HG03378 (cell line): ENCODE results near the gene STAT5B.
"Not testable (repeated sequence)": the region's sequence is repeated elsewhere in the genome, so short reads cannot be mapped to it uniquely, and the experiment has no call there.

ENCODE experiments used
- ATAC-seq: cut with Tn5 transposase; IDR thresholded peaks from one replicate; pipeline ENCODE4 v1.9.1; 2021; ENCODE audit warnings: mild to moderate bottlenecking, moderate library complexity; ENCODE audit not compliant: unreplicated experiment

STAT5B gene

DNA sequence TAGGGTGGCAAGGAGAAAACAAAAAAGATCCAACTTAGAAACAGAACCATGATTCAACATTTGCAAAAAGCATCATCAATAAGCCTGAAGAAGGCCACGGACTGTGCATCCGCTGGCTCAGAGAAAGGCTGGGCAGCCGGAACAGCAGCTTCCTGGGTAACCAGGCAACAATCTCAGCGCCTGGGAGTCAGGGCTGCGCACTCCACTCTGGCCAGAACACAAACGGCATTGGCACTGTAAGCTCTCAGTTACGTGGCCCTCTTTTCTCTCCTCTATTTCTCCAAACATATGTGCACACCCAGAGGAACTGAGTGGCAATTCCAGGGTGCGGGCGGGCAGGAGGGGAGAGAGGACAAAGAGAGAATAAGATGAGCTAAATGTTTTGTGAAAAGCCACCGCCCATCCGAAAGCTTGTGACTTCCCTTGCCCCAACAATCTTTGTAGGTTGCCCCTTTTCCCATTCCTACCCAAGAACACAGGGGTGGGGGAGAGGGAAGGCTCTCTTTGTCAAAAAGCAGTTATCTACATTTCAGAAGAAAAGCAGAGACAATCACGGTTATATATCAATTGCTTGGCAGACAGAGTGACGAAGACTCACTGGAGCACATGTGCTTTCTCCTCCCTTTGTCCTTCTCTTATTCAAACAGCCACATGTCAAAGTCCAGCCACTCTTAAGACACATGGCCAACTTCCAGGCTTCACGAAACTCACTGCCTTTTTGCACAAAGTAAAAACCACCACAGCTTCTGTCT, 75.3 kb downstream of the STAT5B start:
- ATAC-seq = no peak

DNA sequence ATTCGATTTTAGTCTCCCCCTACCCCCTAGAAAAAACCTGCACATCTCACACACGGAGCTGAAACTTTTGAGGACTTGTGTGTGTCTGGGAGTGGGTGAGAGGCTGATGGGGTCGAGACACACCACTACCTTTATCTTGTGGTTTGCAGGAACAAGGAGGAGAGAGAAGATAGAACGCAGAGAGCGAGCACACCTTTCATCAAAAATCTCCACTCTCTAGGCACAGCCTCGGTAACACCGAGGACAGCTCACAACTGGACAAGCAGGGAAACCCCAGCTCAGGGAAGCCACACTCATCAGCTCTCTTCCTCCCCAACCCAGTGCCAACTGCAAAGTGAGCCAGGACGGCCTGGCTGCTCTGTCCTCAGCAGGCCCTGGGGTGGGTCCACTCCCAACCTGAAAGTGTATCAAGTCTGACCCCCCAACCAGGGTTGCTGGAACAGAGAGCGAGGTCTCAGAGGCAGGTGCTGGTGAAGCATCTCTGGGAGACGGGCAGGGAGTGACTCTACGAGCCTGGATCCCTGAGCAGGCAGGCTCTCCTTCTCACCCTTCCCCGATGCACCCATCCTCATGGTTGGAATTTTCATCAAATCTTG, 76.7 kb downstream of the STAT5B start:
- no peak for ATAC-seq

DNA sequence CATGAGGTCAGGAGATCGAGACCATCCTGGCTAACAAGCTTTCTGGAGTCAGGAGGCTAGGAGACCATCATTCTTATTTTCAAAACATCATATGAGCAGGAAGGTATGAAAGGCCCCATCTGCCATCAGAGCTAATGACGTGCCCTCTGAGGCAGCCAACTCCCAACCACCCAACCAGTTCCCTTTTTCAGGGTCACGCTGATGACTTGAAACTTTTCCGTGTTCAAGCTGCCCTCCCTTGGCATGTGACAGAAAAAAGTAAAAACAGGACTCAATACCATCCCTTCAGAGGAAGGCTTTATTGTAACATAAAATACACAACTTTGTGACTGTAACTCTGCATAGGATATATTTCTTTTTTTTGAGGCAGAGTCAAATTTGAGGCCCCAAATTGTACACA, 77.3 kb downstream of the STAT5B start:
- ATAC-seq = no peak

DNA sequence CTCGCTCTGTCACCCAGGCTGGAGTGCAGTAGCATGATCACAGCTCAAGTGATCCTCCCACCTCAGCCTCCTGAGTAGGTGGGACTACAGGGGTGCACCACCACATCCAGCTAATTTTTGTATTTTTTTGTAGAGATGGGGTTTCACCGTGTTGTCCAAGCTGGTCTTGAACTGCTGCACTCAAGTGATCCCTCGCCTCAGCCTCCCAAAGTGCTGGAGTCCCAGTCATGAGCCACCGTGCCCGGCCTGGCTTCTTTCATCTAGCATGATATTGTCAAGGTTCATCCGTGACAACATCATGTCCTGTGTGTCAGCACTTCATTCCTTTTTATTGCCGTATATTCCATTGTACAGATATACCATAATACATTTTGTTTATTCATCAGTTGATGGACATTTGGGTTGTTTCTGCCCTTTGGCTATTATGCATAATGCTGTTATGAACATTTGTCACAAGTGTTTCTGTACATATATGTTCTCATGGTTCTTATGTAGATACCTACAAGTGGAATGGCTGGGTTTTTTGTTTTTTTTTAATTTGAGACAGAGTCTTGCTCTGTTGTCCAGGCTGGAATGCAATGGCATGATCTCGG, 78.5 kb downstream of the STAT5B start:
- no peak for ATAC-seq

DNA sequence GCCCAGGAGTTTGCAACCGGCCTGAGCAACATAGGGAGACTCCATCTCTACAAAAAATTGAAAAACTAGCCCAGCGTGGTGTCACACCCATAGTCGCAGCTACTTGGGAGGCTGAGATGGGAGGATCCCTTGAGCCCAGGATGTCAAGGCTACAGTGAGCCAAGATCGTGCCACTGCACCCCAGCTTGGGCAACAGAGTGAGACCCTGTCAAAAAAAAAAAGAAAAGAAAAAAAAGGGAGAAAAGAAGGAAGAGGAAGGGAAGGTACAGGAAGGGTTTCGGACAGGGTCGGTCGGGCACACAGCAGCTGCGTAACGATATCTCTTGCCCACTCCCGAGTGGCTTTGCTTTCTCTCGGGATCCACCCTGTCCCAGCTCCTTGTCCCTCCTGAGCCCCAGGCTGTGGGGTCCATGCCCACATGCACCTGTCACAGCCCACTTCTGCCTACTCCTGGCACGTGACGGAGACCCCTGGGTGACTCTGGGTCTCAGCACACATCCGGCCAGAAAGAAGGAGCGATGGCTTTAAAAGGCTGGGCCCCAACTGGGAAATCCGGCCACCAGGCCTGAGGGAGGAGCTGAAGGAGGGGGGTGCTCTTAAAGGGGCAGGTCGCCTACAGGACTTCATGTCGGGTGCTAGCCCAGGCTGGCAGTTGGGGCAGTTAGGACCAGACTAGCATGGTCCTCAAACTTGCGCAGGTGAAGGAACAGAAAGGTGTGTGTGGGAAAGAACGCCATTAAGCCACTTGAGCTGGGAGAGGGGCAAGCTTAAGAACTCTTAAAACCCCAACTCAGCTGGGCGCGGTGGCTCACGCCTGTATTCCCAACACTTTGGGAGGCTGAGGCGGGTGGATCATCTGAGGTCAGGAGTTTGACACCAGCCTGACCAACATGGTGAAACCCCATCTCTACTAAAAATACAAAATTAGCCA, 82.0 kb downstream of the STAT5B start, which contains the start of gene GHDC:
Gene GHDC (minus strand): TSS at position 526 of the 931 bp plus-strand sequence. CDS start 913 bp downstream, outside the sequence.
- ATAC-seq = no peak

DNA sequence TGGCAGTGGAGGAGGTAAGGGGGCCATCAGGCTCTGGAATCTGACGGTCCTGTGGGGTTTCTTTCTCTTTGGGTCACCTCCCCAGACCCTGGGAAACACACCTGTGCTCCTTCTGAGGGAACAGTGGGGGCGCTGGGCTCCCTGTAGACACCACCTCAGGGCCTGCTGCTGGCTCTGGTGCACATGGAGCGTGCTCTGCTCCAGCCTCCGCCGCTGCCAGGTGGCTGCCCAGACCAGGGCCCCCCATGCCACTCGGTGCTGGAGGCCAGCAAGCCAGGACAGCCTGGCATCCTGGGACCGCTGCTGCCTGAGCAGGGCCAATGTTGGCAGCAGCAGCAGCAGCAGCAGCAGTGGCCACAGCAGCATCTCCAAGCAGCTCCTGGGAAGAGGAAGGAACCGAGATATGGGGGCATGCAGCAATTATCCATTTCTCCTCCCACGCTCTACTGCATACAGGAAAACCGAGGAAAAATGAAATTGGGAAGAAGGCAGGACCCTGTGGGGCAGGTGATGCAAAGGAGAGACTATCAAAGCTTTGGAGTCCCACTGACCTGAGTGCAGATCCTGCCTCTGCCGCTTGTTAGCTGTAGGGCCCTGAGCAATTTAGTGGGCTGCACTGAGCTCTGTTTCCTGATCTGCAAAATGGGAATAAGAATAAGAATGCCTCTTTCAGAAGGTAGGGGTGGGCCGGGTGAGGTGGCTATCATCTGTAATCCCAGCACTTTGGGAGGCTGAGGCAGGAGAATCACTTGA, 82.8 kb downstream of the STAT5B start:
- no peak for ATAC-seq

GRCh38 chr17:42192189-42193126, 83.7 kb downstream of the STAT5B start:
- ATAC-seq = no peak

GRCh38 chr17:42191275-42191608, 84.9 kb downstream of the STAT5B start:
- no peak for ATAC-seq

DNA sequence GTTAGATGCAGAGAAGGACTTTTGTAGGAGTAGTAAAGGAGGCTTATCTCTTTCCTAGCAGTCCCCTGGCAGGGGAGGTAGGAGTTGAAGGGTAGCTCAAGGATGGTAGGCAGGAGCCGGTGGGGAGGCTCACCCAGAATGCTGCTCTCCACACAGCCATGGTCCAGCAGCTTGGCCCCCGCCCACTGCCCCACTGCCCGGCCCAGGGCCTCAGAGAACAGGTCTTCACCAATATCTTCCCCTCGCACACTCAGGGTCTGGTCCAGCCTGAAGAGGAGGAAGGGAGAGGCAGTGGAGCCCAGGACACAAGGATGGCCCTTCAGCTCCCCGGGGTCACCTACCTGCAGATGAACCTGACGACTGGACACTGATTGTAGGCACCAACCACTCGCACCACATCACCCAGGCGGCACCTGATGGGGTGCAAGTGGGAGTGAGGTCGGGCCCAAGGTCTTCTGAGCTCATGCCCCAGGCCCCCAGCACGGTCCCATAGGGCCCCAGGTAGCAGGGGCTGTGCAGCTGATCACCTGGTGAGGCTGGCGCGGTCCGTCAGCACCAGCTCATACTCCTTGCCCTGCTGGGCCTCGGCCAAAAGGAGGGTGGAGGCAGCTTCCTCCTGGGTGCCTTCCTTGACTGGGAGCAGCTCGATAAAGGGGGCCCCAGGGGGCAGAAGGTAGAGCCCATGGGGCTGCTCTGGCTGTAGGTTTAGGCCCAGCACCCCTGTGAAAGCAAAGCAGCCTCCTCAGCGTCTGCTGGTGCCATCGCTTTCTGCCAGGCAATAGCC, 85.5 kb downstream of the STAT5B start:
- ATAC-seq = no peak

GRCh38 chr17:42189651-42189965, 86.6 kb downstream of the STAT5B start:
- no peak for ATAC-seq

GRCh38 chr17:42188749-42189650, 87.2 kb downstream of the STAT5B start:
- ATAC-seq = no peak

DNA sequence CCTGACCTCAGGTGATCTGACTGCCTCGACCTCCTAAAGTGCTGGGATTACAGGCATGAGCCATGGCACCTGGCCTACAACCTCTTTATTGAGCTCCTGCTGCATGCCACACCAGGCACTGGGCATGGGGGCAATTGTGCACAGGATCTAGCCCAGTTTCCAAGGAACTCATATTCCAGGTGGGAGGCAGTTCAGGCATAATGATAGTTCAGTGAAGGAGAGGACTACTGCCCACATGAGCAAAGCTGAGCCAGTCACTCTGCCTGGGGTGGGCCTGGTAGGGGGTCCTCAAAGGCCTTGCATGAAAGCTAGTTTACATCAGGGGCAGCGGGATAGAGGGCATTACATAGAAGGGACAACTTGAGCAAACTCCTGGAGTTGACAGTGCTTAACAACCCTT, 88.4 kb downstream of the STAT5B start:
- no peak for ATAC-seq

GRCh38 chr17:42186191-42186590, 90.0 kb downstream of the STAT5B start:
- ATAC-seq = not testable (repeated sequence)

DNA sequence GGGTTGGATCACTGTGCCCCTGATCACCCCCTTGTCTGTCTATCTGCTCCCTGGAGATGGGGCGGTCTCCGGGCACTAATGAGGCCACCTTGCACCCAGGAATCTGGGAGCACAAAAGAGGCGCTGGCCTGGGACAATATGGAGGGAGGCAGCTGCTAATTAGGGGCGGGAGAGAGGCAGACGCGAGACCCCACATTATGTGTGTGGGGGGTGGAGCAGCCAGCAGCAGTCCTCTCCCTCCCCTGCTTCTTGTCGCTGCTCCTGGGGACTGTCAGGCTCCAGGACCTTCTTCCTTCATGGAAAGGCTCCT, 90.6 kb downstream of the STAT5B start:
- ATAC-seq = no peak

- no peak for ATAC-seq
Measured at GRCh38 chr17:42184713-42185620, 91.2 kb downstream of the STAT5B start, which contains the start of gene HCRT. HCRT (minus strand) TSS chr17:42185452; CDS start chr17:42185365, 87 bp downstream.

DNA sequence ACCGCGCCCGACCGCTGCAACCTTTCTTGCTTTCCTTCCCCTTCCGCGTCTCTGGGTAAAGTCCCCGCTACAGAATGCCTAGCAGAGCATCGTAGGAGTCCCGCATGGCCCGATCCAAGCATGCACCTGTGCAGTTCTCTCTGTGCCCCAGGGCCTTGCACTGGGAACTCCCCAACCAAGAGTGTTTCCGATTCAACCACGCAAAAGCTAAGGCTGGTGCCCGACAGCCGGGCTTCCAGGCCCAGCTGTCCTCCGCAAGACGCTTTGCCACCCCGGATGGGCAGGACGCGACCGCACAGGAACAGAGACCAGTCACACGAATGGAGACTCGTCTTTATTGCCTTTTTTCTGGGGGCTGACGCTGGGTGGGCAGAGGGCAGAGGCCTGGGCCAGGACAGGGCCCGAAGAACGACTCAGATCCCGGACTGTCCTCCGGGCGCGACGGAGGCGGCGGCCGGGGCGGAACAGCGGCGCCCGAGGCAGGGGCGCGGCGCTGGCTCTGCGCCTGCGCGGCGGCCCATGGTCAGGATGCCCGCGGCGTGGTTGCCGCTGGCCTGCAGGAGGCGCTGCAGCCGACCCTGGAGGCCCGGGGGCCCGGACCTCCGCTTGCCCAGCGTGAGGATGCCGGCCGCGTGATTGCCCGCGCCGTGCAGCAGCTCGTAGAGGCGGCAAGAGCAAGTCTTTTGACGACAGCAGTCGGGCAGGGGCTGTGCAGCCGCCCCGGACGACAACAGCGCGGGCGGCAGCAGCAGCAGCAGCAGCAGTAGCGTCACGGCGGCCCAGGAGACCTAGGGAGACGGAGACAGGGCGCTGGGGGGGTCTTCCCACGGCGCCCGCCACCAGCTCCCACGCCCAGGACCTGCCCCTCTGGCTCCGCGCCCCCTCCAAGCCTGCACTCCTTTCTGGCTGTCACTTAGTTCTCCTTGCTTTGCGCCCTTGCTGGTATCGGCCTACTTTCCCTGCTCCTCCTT, 92.2 kb downstream of the STAT5B start:
- ATAC-seq = peak; percentile 33
